SH-SY5Y (cell line): ENCODE data around the gene NMD3.

Experiments
- GATA2 ChIP-seq: IDR thresholded peaks from 2 replicates; pipeline ENCODE4 v1.6.1; 2011; ENCODE audit warnings: mild to moderate bottlenecking, low read depth, low read length
- GATA3 ChIP-seq: IDR thresholded peaks from 2 replicates; pipeline ENCODE4 v1.6.1; 2011; ENCODE audit warnings: low read depth, mild to moderate bottlenecking, low read length, moderate library complexity

DNA sequence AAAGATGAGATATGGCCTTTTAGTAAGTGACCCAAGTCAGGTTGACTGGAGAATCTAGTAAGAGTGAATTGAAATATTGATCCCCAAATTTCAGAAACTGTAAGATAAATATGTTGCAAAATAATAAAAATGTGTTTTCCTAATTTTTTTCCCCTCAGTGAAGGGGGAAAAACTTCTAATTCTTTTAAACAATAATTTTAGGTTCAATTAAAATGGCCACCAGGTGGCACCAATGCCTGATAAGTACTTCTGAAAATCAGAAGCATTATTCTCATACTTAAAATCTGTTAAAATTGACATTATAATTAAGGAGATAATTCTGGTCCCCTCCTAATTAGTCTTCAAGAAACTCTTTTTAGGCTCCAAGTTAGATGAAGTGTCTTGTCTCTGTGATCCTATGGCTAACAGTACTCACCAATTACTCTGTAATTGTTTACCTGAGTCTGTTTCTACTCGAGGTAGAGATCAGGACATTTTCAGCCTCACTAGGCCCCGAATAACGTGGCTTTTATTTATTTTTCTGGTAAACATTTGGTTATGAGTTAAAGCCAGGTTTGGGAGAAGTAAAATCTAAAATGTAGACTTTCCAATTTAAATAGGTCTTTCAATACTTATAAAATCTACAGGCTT lies 52.6 kb downstream of the NMD3 start:
- TF ChIP-seq GATA2 (no peak), GATA3 (no peak)
